ENCODE results near the gene DHCR7.

DNA sequence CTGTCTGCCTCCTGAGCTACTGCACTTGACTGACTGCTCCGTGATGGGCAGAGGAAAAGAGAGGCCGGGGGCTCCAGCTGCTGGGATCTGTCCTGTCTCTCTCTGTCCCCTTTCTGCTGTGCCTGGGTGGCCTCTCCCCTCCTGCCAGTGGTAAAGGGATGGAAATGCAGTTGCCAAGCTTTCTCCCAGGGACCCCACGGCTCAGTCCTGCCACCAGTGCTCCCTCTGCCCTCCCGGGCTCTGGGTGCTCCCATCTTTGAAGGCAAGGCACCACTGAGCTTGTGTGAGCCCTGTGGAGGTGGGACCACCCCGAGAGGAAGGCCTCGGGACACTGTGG lies 36.8 kb upstream of the DHCR7 start:
- TF ChIP-seq, protein P1, sequence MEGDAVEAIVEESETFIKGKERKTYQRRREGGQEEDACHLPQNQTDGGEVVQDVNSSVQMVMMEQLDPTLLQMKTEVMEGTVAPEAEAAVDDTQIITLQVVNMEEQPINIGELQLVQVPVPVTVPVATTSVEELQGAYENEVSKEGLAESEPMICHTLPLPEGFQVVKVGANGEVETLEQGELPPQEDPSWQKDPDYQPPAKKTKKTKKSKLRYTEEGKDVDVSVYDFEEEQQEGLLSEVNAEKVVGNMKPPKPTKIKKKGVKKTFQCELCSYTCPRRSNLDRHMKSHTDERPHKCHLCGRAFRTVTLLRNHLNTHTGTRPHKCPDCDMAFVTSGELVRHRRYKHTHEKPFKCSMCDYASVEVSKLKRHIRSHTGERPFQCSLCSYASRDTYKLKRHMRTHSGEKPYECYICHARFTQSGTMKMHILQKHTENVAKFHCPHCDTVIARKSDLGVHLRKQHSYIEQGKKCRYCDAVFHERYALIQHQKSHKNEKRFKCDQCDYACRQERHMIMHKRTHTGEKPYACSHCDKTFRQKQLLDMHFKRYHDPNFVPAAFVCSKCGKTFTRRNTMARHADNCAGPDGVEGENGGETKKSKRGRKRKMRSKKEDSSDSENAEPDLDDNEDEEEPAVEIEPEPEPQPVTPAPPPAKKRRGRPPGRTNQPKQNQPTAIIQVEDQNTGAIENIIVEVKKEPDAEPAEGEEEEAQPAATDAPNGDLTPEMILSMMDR (IDR thresholded peaks at IDR 0.05; ENCODE audit: poor library complexity) = no peak
- TF ChIP-seq EZH2 (IDR thresholded peaks at IDR 0.05; ENCODE audit: borderline replicate concordance) (no peak), EZH2phosphoT487 (IDR thresholded peaks at IDR 0.05; ENCODE audit: low read depth, severe bottlenecking, unreplicated experiment) (no peak)

All from hepatocyte (in vitro differentiated cells).